Islet of Langerhans (tissue), 1 donor: ENCODE data around the gene INSIG1.

ENCODE experiments used
- FAIRE-seq: peaks from one replicate; lab custom pipeline; 2011; peaks lifted over from hg19 to GRCh38; lab: Jason Lieb, UNC

Gene INSIG1

GRCh38 chr7:155285423-155285822 is 12.3 kb upstream of the INSIG1 start:
- no peak for FAIRE-seq

- no peak for FAIRE-seq
These were observed 11.8 kb upstream of the INSIG1 start for GRCh38 chr7:155285833-155286232.

- FAIRE-seq = no peak
These were observed 11.0 kb upstream of the INSIG1 start for GRCh38 chr7:155286686-155287085.

GRCh38 chr7:155287284-155287935 is 10.3 kb upstream of the INSIG1 start:
- FAIRE-seq = no peak

GRCh38 chr7:155288055-155288454 is 9.6 kb upstream of the INSIG1 start:
- no peak for FAIRE-seq

- FAIRE-seq = no peak
These were observed 8.6 kb upstream of the INSIG1 start for GRCh38 chr7:155289107-155289506.

GRCh38 chr7:155289949-155290501 is 7.7 kb upstream of the INSIG1 start:
- FAIRE-seq = no peak

- no peak for FAIRE-seq
These were observed 6.6 kb upstream of the INSIG1 start for GRCh38 chr7:155291045-155291530.

- no peak for FAIRE-seq
These were observed 5.9 kb upstream of the INSIG1 start for GRCh38 chr7:155291729-155292128.

- FAIRE-seq = no peak
These were observed 4.9 kb upstream of the INSIG1 start for GRCh38 chr7:155292680-155293226.

GRCh38 chr7:155293721-155294510 is 3.8 kb upstream of the INSIG1 start:
- no peak for FAIRE-seq

GRCh38 chr7:155294511-155294778 is 3.2 kb upstream of the INSIG1 start:
- no peak for FAIRE-seq

- FAIRE-seq = no peak
These were observed 2.2 kb upstream of the INSIG1 start for GRCh38 chr7:155295511-155295910.

- FAIRE-seq = no peak
These were observed 1.5 kb upstream of the INSIG1 start for GRCh38 chr7:155296006-155296787.

- no peak for FAIRE-seq
These were observed 726 bp upstream of the INSIG1 start for GRCh38 chr7:155296788-155297516.

GRCh38 chr7:155298288-155298833 is 683 bp downstream of the INSIG1 start:
- no peak for FAIRE-seq

- peak; percentile 92 for FAIRE-seq
These were observed 1.3 kb downstream of the INSIG1 start for GRCh38 chr7:155298834-155299534.

- no peak for FAIRE-seq
These were observed 2.0 kb downstream of the INSIG1 start for GRCh38 chr7:155299535-155300202.

- FAIRE-seq = no peak
These were observed 3.2 kb downstream of the INSIG1 start for GRCh38 chr7:155300641-155301452.
